IPS DF 19.7 (cell line): ENCODE measurements around the gene HS6ST3.

Experiments
- DNase-seq: peaks from one replicate; pipeline ENCODE4 v3.0.0-alpha.2; 2013; ENCODE audit warnings: low read depth, low spot score

The HS6ST3 gene

GRCh38 chr13:96824140-96824539 lies 734.2 kb downstream of the HS6ST3 start:
- no peak for DNase-seq

- no peak for DNase-seq
These were observed 735.7 kb downstream of the HS6ST3 start for GRCh38 chr13:96825653-96826052.

- DNase-seq, result no peak
These were observed 744.7 kb downstream of the HS6ST3 start for GRCh38 chr13:96834626-96835025.

GRCh38 chr13:96835546-96835945 lies 745.6 kb downstream of the HS6ST3 start:
- no peak for DNase-seq

- DNase-seq, result no peak
These were observed 746.8 kb downstream of the HS6ST3 start for GRCh38 chr13:96836733-96837132.

- DNase-seq, result no peak
These were observed 747.9 kb downstream of the HS6ST3 start for GRCh38 chr13:96837809-96838208.

GRCh38 chr13:96844195-96844594 lies 754.3 kb downstream of the HS6ST3 start:
- DNase-seq, result no peak

- DNase-seq, result no peak
These were observed 754.7 kb downstream of the HS6ST3 start for GRCh38 chr13:96844616-96845015.

GRCh38 chr13:96848286-96848685 lies 758.4 kb downstream of the HS6ST3 start:
- no peak for DNase-seq

- no peak for DNase-seq
These were observed 759.2 kb downstream of the HS6ST3 start for GRCh38 chr13:96849091-96849490.

- no peak for DNase-seq
These were observed 760.7 kb downstream of the HS6ST3 start for GRCh38 chr13:96850538-96851145.

- DNase-seq, result no peak
These were observed 762.0 kb downstream of the HS6ST3 start for GRCh38 chr13:96851856-96852445.

- DNase-seq, result no peak
These were observed 768.4 kb downstream of the HS6ST3 start for GRCh38 chr13:96858133-96858826.

- DNase-seq, result no peak
These were observed 771.0 kb downstream of the HS6ST3 start for GRCh38 chr13:96860882-96861281.

- DNase-seq, result no peak
These were observed 772.2 kb downstream of the HS6ST3 start for GRCh38 chr13:96862093-96862492.

GRCh38 chr13:96862999-96863398 lies 773.1 kb downstream of the HS6ST3 start:
- DNase-seq, result no peak

GRCh38 chr13:96871469-96871868 lies 781.6 kb downstream of the HS6ST3 start:
- no peak for DNase-seq

- DNase-seq, result no peak
These were observed 790.5 kb downstream of the HS6ST3 start for GRCh38 chr13:96880419-96880818.
